ENCODE measurements around the gene BFSP2.

BFSP2 gene

GRCh38 chr3:133384331-133385027 is 15.4 kb upstream of the BFSP2 start:
- DNase-seq = peak; percentile 15 to 35

GRCh38 chr3:133386876-133387275 is 13.0 kb upstream of the BFSP2 start:
- no peak for DNase-seq

GRCh38 chr3:133387341-133387740 is 12.5 kb upstream of the BFSP2 start:
- DNase-seq = no peak

- no peak for DNase-seq
These were observed 11.0 kb upstream of the BFSP2 start for GRCh38 chr3:133388696-133389395.

GRCh38 chr3:133390715-133391114 is 9.1 kb upstream of the BFSP2 start:
- no peak for DNase-seq

- no peak for DNase-seq
These were observed 6.7 kb upstream of the BFSP2 start for GRCh38 chr3:133393204-133393603.

- DNase-seq = no peak
These were observed 6.0 kb upstream of the BFSP2 start for GRCh38 chr3:133393691-133394474.

GRCh38 chr3:133394561-133395311 is 5.1 kb upstream of the BFSP2 start:
- no peak for DNase-seq

- no peak for DNase-seq
These were observed 3.0 kb upstream of the BFSP2 start for GRCh38 chr3:133396906-133397305.

GRCh38 chr3:133401374-133402135 is 1.7 kb downstream of the BFSP2 start:
- DNase-seq = no peak

- no peak for DNase-seq
These were observed 5.1 kb downstream of the BFSP2 start for GRCh38 chr3:133404920-133405319.

- no peak for DNase-seq
These were observed 8.5 kb downstream of the BFSP2 start for GRCh38 chr3:133408366-133408765.

- no peak for DNase-seq
These were observed 9.1 kb downstream of the BFSP2 start for GRCh38 chr3:133408961-133409360.

- no peak for DNase-seq
These were observed 10.5 kb downstream of the BFSP2 start for GRCh38 chr3:133410191-133410892.

GRCh38 chr3:133412183-133413132 is 12.6 kb downstream of the BFSP2 start:
- DNase-seq = no peak

GRCh38 chr3:133413161-133414020 is 13.5 kb downstream of the BFSP2 start:
- no peak for DNase-seq

GRCh38 chr3:133414021-133414392 is 14.2 kb downstream of the BFSP2 start:
- no peak for DNase-seq

- DNase-seq = no peak
These were observed 18.5 kb downstream of the BFSP2 start for GRCh38 chr3:133418361-133418760.

- no peak for DNase-seq
These were observed 19.5 kb downstream of the BFSP2 start for GRCh38 chr3:133419151-133419909.
